GM18499 (cell line): ENCODE results near the gene FRYL.
"Not testable (repeated sequence)": the region's sequence is repeated elsewhere in the genome, so short reads cannot be mapped to it uniquely, and the experiment has no call there.

Experiments used
- ATAC-seq: cut with Tn5 transposase; IDR thresholded peaks from one replicate; pipeline ENCODE4 v1.9.1; 2021; ENCODE audit warnings: moderate number of reproducible peaks; ENCODE audit not compliant: insufficient read depth, unreplicated experiment

FRYL gene

GRCh38 chr4:48752246-48752645 lies 27.8 kb downstream of the FRYL start:
- ATAC-seq: no peak

- ATAC-seq: no peak
Observed at GRCh38 chr4:48748949-48749596, 31.0 kb downstream of the FRYL start.

- no peak for ATAC-seq
Observed at GRCh38 chr4:48746608-48747362, 33.3 kb downstream of the FRYL start.

- not testable (repeated sequence) for ATAC-seq
Observed at GRCh38 chr4:48745223-48745622, 34.9 kb downstream of the FRYL start.

GRCh38 chr4:48742412-48742811 lies 37.7 kb downstream of the FRYL start:
- no peak for ATAC-seq

GRCh38 chr4:48739560-48740019 lies 40.5 kb downstream of the FRYL start:
- ATAC-seq: no peak

- no peak for ATAC-seq
Observed at GRCh38 chr4:48738856-48739255, 41.2 kb downstream of the FRYL start.

GRCh38 chr4:48728906-48729496 lies 51.1 kb downstream of the FRYL start:
- not testable (repeated sequence) for ATAC-seq

GRCh38 chr4:48727666-48728459 lies 52.2 kb downstream of the FRYL start:
- ATAC-seq: no peak

- ATAC-seq: no peak
Observed at GRCh38 chr4:48725414-48725813, 54.7 kb downstream of the FRYL start.

- ATAC-seq: no peak
Observed at GRCh38 chr4:48722509-48723446, 57.3 kb downstream of the FRYL start.

- no peak for ATAC-seq
Observed at GRCh38 chr4:48720459-48720858, 59.6 kb downstream of the FRYL start.

- ATAC-seq: no peak
Observed at GRCh38 chr4:48718818-48719465, 61.1 kb downstream of the FRYL start.

- not testable (repeated sequence) for ATAC-seq
Observed at GRCh38 chr4:48716285-48716684, 63.8 kb downstream of the FRYL start.

- no peak for ATAC-seq
Observed at GRCh38 chr4:48710446-48711209, 69.5 kb downstream of the FRYL start.

- ATAC-seq: no peak
Observed at GRCh38 chr4:48709901-48710300, 70.2 kb downstream of the FRYL start.

- ATAC-seq: no peak
Observed at GRCh38 chr4:48708610-48709009, 71.5 kb downstream of the FRYL start.

- ATAC-seq: no peak
Observed at GRCh38 chr4:48706736-48707135, 73.3 kb downstream of the FRYL start.
